Breast epithelium (tissue), 3 donors: ENCODE data around the gene DSCAML1.

Experiments
- CTCF ChIP-seq, 3 donors: fragments of 450-650 bp; IDR thresholded peaks; one replicate each; pipeline ENCODE4 v1.5.1; 2016 to 2017; ENCODE audit warnings: antibody characterized with exemption in 3 of 3, mild to moderate bottlenecking in 3 of 3, moderate library complexity in 3 of 3
- POLR2A ChIP-seq: fragments of 450-650 bp; IDR thresholded peaks from one replicate; pipeline ENCODE4 v1.6.1; 2016; ENCODE audit warnings: antibody characterized with exemption, mild to moderate bottlenecking, moderate library complexity
- POLR2AphosphoS5 ChIP-seq, 3 donors: sonication (generic); formaldehyde crosslinking; IDR thresholded peaks; one replicate each; pipeline ENCODE4 v1.6.1; 2017; ENCODE audit warnings: antibody characterized with exemption in 3 of 3

GRCh38 chr11:117477721-117478120 is 319.3 kb downstream of the DSCAML1 start:
- TF ChIP-seq CTCF (IDR thresholded peaks at IDR 0.05), result no peak
- TF ChIP-seq POLR2A, result no peak
- TF ChIP-seq POLR2AphosphoS5 (IDR thresholded peaks at IDR 0.05), result no peak
